Activated CD4-positive, alpha-beta memory T cell treated with anti-CD3 and anti-CD28 coated beads for 36 hours (primary cell): Measurements from ENCODE around the gene VEZT. TPM values are rescaled to one million over a fixed set of nuclear protein-coding genes. Genes with fewer than 3 reads are reported as not detected.
"Not testable (repeated sequence)": the region's sequence is repeated elsewhere in the genome, so short reads cannot be mapped to it uniquely, and the experiment has no call there.

ENCODE experiments used
- CTCF ChIA-PET: fragments of 350-600 bp; sonication (Branson Sonifier 250); formaldehyde crosslinking; loops from one replicate; lab custom pipeline; 2021; ENCODE audit warnings: antibody characterized with exemption, inconsistent platforms; lab: Charles Lee
- POLR2A ChIA-PET: fragments of 350-600 bp; sonication (Branson Sonifier 250); formaldehyde crosslinking; loops from one replicate; lab custom pipeline; 2021; ENCODE audit warnings: antibody characterized with exemption; lab: Charles Lee
- DNase-seq: peaks from one replicate; pipeline ENCODE4 v3.0.0-alpha.2; 2020
- H3K27ac Mint-ChIP-seq: one replicate; pipeline ENCODE4 v1.8.0; 2021; ENCODE audit warnings: mixed read lengths
- H3K27me3 Mint-ChIP-seq: one replicate; pipeline ENCODE4 v1.8.0; 2021; ENCODE audit warnings: mixed read lengths
- H3K36me3 Mint-ChIP-seq: one replicate; pipeline ENCODE4 v1.8.0; 2021; ENCODE audit warnings: mixed read lengths
- H3K4me1 Mint-ChIP-seq: one replicate; pipeline ENCODE4 v1.8.0; 2021; ENCODE audit warnings: low read depth, mixed read lengths
- H3K4me3 Mint-ChIP-seq: one replicate; pipeline ENCODE4 v1.8.0; 2021; ENCODE audit warnings: mild to moderate bottlenecking, mixed read lengths
- H3K9me3 Mint-ChIP-seq: one replicate; pipeline ENCODE4 v1.8.0; 2021; ENCODE audit warnings: mixed read lengths
- intact Hi-C: fragments of 100-400 bp; cut with micrococcal nuclease; formaldehyde crosslinking; loops from one replicate; pipeline ENCODE4 v1.15.1; 2023
- total RNA-seq, 2 experiments: library from RNA; stranded (reverse); gene quantifications; one replicate each; pipeline ENCODE4 v1.2.3, GENCODE V29; 2021

Gene VEZT
- total RNA-seq, 2 experiments from 2014 or later = 50.7 to 54.4 TPM

DNA sequence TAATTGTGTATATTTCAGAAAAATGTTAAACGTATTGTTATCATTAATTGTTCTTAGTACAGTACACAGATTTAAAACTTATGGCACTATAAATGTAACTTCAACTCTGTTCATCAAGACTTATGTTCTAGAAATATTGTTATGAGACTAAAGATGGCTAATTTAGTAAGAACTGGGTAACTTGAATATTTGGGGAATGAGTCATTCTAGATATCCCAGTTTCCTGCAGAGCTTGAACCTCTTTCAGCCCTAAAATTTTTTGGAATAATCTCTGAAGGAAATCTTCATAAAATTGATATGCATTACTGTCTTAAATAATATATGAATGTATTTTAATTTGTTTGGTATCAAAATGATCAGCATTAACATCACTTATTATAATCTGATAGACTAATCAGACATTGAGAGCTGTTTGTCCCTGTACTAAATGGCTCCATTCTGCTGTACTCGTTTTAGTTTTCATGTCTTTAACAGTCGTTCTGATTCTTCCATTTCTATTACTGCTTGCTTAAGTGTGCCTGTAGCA is 87.1 kb downstream of the VEZT start:
- Mint-ChIP-seq H3K27ac (no peak overlapping the region), H3K27me3 (no peaks in the 10 kb centered on the region), H3K4me3 (no peak overlapping the region), H3K36me3 (peaks cover 33% of the 10 kb centered on the region), H3K9me3 (no peaks in the 10 kb centered on the region), H3K4me1 (peaks cover 6% of the 10 kb centered on the region)
- DNase-seq = no peak
- ChIA-PET CTCF (no interaction called here), POLR2A (no interaction called here)
- intact Hi-C loops = no loop called here

DNA sequence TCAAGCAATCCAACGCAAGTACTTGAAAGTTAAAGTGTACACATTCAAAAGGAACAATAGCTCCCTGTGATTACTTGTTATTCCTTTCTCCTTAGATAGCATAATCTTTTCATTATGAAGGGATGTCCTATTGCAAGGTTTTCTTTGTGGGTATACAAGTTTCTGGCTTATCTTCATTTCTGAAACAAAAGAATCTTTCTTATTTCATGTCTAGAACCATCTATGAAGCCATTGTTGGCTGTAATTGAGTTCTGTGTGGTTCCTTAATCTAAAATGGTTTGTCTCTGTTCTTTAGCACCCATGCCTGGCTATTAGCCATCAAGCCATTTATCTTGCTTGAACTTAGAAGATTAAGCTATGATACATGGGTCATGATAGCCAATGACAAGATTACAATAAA is 95.0 kb downstream of the VEZT start:
- Mint-ChIP-seq H3K4me1 (no peaks in the 10 kb centered on the region), H3K27me3 (no peaks in the 10 kb centered on the region), H3K9me3 (no peaks in the 10 kb centered on the region), H3K4me3 (no peak overlapping the region), H3K27ac (no peak overlapping the region), H3K36me3 (peaks cover 13% of the 10 kb centered on the region)
- ChIA-PET CTCF (interaction anchor here (0.6 to 1.1 kb wide), 2 partner anchors 222 to 225 kb away, joined by 3 read pairs; no protein-coding TSS in a partner anchor), POLR2A (no interaction called here)
- no peak for DNase-seq
- intact Hi-C loops = no loop called here

DNA sequence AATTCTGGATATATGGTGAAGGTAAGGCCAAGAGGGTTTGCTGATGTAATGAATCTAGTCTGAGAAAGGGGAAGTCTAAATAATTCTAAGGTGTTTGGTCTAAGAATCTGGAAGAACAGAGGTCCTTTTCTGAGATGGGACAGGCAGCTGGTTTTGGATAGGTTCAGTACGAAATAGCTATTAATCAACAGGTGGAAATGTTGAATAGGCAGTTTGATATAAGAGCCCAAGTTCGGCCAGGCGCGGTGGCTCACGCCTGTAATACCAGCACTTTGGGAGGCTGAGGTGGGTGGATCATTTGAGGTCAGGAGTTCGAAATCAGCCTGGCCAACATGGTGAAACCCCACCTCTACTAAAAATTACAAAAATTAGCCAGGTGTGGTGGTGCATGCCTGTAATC is 97.1 kb downstream of the VEZT start:
- POLR2A ChIA-PET, H3K27me3 Mint-ChIP-seq, CTCF ChIA-PET, H3K4me3 Mint-ChIP-seq, H3K4me1 Mint-ChIP-seq, DNase-seq, H3K9me3 Mint-ChIP-seq, H3K27ac Mint-ChIP-seq, intact Hi-C loops, H3K36me3 Mint-ChIP-seq: not testable (repeated sequence)

DNA sequence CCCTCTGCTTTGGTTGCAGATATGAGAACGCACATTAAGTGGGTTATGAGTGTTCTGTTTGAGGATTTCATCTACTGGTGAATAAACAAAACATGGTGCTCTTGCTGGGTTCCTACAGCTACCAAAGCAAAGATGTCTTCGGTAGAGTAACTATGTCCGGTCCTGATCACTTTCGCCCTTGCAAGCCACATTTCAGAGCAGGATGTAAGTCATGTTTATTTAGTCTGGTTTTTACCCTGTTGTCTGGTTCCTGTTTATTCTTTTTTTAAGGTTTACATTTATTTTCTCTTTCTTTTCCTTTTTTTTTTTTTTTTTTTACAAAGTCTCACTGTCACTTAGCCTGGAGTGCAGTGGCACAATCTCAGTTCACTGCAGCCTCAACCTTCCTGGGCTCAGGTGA is 99.2 kb downstream of the VEZT start:
- Mint-ChIP-seq H3K9me3 (no peaks in the 10 kb centered on the region), H3K27me3 (no peaks in the 10 kb centered on the region), H3K4me3 (no peak overlapping the region), H3K27ac (no peak overlapping the region), H3K36me3 (no peaks in the 10 kb centered on the region), H3K4me1 (no peaks in the 10 kb centered on the region)
- no peak for DNase-seq
- intact Hi-C loops = no loop called here
- ChIA-PET CTCF (no interaction called here), POLR2A (no interaction called here)

DNA sequence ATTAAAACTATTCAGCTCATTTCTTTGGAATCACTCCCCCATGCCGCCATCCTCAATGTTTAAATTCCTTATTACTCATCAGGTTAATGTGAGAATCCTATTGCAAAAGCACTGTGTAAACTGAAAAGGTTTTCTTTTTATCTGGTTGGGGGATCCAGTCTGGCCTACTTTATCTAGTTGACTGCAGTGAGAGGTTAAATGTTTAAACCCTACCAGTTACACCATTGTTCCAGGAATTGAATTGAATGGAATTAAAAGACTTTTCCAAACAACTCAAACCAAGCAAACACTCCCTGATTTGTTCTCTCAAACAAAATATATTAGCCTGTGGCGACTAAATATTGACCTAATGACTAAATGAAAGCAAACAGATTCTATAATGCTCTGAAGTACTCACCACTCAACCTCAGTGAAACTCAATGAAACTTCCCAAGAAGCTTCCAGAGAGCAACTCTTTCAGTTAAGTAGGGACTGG is 100.5 kb downstream of the VEZT start:
- Mint-ChIP-seq H3K4me3 (no peak overlapping the region), H3K27ac (no peak overlapping the region), H3K36me3 (no peaks in the 10 kb centered on the region), H3K4me1 (no peaks in the 10 kb centered on the region), H3K9me3 (no peaks in the 10 kb centered on the region), H3K27me3 (no peaks in the 10 kb centered on the region)
- intact Hi-C loops = no loop called here
- no peak for DNase-seq
- ChIA-PET POLR2A (no interaction called here), CTCF (no interaction called here)

DNA sequence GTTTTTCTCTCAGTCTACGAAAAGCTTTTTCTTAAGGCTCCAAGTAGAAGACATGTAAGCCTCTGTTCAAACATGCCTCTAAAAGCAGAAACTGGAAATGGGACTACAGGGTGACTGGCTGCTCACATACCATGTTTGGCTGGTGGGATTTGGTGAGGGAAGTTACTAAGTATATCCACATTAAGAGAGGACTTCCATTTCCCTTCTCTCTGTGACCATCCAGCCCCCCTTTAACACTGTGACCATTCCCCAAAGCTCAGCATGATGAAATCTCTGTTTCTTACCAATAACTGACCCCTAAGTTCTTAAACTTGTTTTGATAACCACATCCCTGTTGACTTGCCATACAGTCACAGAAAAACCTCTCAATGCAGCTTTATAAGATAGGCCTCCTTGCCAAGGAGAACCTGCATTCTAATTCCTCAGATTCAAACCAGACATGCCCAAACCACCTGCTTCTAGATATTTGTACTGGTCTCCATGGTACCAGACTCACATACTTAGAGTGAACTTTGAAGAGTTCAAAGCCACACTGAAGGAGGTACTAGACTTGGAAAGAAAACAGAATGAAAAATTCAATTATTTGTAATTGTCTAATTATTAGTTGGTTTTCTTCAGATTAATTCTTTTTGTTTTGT is 102.2 kb downstream of the VEZT start:
- Mint-ChIP-seq H3K9me3 (no peaks in the 10 kb centered on the region), H3K36me3 (no peaks in the 10 kb centered on the region), H3K27ac (no peak overlapping the region), H3K4me1 (no peaks in the 10 kb centered on the region), H3K27me3 (no peaks in the 10 kb centered on the region), H3K4me3 (no peak overlapping the region)
- POLR2A ChIA-PET = no interaction called here
- CTCF ChIA-PET = interaction anchor here (1.0 kb wide), 1 partner anchor 216 kb away, joined by 3 read pairs; no protein-coding TSS in a partner anchor
- no peak for DNase-seq
- intact Hi-C loops = no loop called here

DNA sequence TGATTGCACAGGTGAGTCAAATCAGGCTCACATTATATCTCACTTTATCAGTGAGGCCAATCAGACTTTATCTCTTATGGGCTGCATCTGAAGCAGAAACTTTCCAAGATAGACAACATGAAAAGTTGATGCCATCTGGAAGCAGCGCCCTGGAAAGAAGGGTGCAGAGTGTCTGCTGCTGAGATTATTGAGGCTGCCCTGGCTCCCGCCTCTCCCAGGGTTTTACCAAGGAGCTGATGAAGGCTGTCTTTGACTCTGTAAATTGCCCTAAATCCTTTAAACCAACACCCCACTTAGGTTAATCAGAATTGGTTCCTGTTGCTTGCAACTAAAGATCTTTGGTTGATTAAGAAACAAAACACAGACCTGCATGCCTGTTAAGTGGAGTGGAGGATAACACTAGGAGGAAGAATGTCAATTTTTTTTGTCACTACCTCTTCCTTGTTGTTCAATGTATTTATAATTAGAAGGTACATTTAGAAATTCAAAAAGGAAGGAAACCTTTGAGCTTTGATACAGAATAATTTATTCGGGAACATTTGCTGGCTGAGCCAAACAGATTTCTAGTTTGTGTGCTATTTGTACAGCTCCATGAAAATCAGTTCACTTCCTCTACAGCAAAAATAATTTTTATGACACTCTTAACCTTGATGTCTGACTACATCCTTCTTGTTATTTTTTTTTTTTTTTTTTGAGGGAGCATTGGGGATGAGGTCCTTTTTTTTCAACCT is 104.1 kb downstream of the VEZT start:
- H3K27ac Mint-ChIP-seq = no peak overlapping the region
- no peaks in the 10 kb centered on the region for H3K36me3 Mint-ChIP-seq
- no peaks in the 10 kb centered on the region for H3K4me1 Mint-ChIP-seq
- ChIA-PET CTCF (no interaction called here), POLR2A (no interaction called here)
- no peaks in the 10 kb centered on the region for H3K27me3 Mint-ChIP-seq
- H3K9me3 Mint-ChIP-seq = no peaks in the 10 kb centered on the region
- intact Hi-C loops = no loop called here
- no peak for DNase-seq
- H3K4me3 Mint-ChIP-seq = no peak overlapping the region

DNA sequence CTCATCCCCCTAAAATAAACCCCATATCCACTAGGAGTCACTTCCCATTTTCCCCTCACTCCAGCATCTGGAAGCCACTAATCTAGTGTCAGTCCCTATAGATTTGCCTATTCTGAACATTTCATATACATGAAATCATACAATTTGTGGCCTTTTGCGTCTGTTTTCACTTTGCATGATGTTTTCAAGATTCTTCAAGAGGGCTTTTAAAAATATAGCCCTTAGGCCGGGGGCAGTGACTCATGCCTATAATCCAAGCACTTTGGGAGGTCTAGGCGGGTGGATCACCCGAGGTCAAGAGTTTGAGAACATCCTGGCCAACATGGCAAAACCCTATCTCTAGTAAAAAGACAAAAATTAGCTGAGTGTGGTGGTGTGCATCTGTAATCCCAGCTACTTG is 104.7 kb downstream of the VEZT start:
- intact Hi-C loops = no loop called here
- H3K27me3 Mint-ChIP-seq = no peaks in the 10 kb centered on the region
- no peak for DNase-seq

DNA sequence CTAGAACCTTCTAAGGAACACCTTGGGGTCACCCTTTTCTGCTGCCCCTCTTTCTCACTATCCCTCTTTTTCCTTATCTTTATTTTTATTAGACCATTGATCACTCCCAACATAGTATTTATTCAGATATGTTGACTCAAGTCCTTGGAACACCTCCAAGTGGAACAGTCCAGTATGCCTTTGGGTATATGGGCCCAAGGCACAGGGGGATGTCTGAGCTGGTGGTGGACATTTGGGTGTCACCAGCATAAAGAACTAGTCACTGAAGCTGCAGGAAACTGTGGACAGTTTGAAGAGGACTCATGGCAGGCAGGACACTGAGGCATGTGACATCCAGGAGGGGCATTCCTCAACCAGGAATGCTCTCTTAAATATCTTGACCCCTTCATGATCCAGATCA is 105.6 kb downstream of the VEZT start:
- no peak for DNase-seq
- Mint-ChIP-seq H3K27me3 (no peaks in the 10 kb centered on the region), H3K4me3 (no peak overlapping the region), H3K36me3 (no peaks in the 10 kb centered on the region), H3K4me1 (no peaks in the 10 kb centered on the region), H3K27ac (no peak overlapping the region), H3K9me3 (no peaks in the 10 kb centered on the region)
- intact Hi-C loops = no loop called here
- ChIA-PET POLR2A (no interaction called here), CTCF (no interaction called here)

More for the DNA sequence above, 104.7 kb downstream of the VEZT start:
- Mint-ChIP-seq H3K4me3 (no peak overlapping the region), H3K4me1 (no peaks in the 10 kb centered on the region), H3K9me3 (no peaks in the 10 kb centered on the region), H3K27ac (no peak overlapping the region), H3K36me3 (no peaks in the 10 kb centered on the region)
- ChIA-PET POLR2A (no interaction called here), CTCF (no interaction called here)

DNA sequence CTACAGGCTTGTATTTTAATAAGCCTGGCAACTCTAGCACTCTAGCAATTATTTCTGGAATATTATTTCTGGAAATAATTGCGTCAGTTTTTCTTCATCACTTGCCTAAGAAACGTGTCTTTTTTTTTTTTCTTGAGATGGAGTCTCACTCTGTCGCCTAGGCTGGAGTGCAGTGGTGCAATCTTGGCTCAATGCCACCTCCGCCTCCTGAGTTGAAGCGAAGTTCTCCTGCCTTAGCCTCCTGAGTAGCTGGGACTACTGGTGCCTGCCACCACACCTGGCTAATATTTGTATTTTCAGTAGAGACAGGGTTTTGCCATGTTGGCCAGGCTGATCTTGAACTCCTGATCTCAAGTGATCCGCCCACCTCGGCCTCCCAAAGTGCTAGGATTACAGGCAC is 106.6 kb downstream of the VEZT start:
- POLR2A ChIA-PET, H3K9me3 Mint-ChIP-seq, H3K4me3 Mint-ChIP-seq, intact Hi-C loops, H3K27me3 Mint-ChIP-seq, DNase-seq, H3K27ac Mint-ChIP-seq, H3K4me1 Mint-ChIP-seq, H3K36me3 Mint-ChIP-seq, CTCF ChIA-PET: not testable (repeated sequence)

DNA sequence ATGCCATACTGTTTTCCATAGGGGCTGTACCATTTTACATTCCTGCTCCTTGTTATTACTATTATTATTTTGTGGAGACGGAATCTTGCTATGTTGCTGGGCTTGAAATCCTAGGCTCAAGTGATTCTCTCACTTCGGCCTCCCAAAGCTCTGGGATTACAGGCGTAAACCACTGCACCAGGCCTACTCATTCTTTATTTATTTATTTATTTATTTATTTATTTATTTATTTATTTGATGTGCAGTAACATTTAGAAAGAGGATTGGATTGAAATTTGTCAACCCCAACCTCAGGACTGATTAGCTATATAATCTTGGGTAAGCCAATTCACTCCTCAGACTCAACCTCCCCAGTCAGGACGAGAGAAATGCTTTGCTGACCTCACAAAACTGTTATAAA is 107.9 kb downstream of the VEZT start:
- no peaks in the 10 kb centered on the region for H3K27me3 Mint-ChIP-seq
- H3K4me3 Mint-ChIP-seq = no peak overlapping the region
- no peaks in the 10 kb centered on the region for H3K36me3 Mint-ChIP-seq
- no peak overlapping the region for H3K27ac Mint-ChIP-seq
- CTCF ChIA-PET = interaction anchor here (0.8 kb wide), 1 partner anchor 9 kb away, joined by 3 read pairs; no protein-coding TSS in a partner anchor
- intact Hi-C loops = no loop called here
- H3K9me3 Mint-ChIP-seq = no peaks in the 10 kb centered on the region
- DNase-seq = no peak
- POLR2A ChIA-PET = interaction anchor here (0.6 kb wide), 2 partner anchors 148 to 541 kb away, joined by 4 to 7 read pairs; partner anchors contain the start of gene METAP2
- H3K4me1 Mint-ChIP-seq = no peaks in the 10 kb centered on the region

DNA sequence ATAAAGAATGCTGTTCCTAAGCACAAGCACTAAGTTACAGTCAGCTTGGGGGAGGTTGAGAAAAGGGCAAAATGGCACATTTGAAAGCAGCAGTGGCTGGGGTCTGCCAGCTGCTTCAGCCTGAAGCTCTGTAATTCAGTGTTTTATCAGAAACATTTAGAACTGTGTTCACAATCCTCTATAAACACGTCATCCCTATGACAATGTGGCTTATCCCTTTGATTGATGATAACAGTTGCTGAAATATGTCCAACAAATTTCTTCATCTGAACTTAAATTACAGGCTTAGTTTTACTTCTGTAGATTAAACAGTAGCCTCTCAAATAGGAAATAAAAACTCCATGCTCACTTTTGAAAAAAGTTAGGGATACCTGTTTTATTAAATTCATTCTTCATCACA is 108.8 kb downstream of the VEZT start:
- no peak overlapping the region for H3K27ac Mint-ChIP-seq
- no peaks in the 10 kb centered on the region for H3K9me3 Mint-ChIP-seq
- POLR2A ChIA-PET = no interaction called here
- CTCF ChIA-PET = no interaction called here
- intact Hi-C loops = no loop called here
- no peaks in the 10 kb centered on the region for H3K4me1 Mint-ChIP-seq
- H3K4me3 Mint-ChIP-seq = no peak overlapping the region
- no peak for DNase-seq
- H3K27me3 Mint-ChIP-seq = no peaks in the 10 kb centered on the region
- no peaks in the 10 kb centered on the region for H3K36me3 Mint-ChIP-seq
